OCI-LY3 (cell line): ENCODE results near the gene IFI30.

ENCODE experiments used
- H2AFZ ChIP-seq: fragments of 200-600, 300-600 bp; shearing (Covaris generic); 2 replicates; pipeline ENCODE4 v1.6.0; 2014; ENCODE audit warnings: antibody characterized with exemption, low read depth, low read length
- H3K27ac ChIP-seq: fragments of 200-600, 300-600 bp; sonication (generic); 2 replicates; pipeline ENCODE4 v1.5.1; 2014; ENCODE audit warnings: mild to moderate bottlenecking, low read length, moderate library complexity, mixed read lengths
- H3K27me3 ChIP-seq: fragments of 200-600, 300-600 bp; sonication (generic); 2 replicates; pipeline ENCODE4 v1.6.1; 2014; ENCODE audit warnings: low read depth, low read length, mixed read lengths
- H3K36me3 ChIP-seq: fragments of 200-600, 300-600 bp; sonication (generic); replicated peaks from 2 replicates; pipeline ENCODE3; 2014; ENCODE audit warnings: low read depth, low read length, mixed read lengths
- H3K4me1 ChIP-seq: fragments of 300-600, 200-600 bp; sonication (generic); 2 replicates; pipeline ENCODE4 v1.6.1; 2014; ENCODE audit warnings: low read length, mixed read lengths
- H3K4me2 ChIP-seq: fragments of 200-600, 300-600 bp; sonication (generic); 2 replicates; pipeline ENCODE4 v1.6.1; 2014; ENCODE audit warnings: low read length, mixed read lengths
- H3K4me3 ChIP-seq: fragments of 300-600, 200-600 bp; sonication (generic); 2 replicates; pipeline ENCODE4 v1.5.1; 2014; ENCODE audit warnings: antibody characterized with exemption, mild to moderate bottlenecking, low read length, moderate library complexity
- H3K79me2 ChIP-seq: fragments of 300-600, 200-600 bp; shearing (Covaris generic); 2 replicates; pipeline ENCODE4 v1.6.1; 2014; ENCODE audit warnings: mild to moderate bottlenecking, low read length, mixed read lengths
- H3K9ac ChIP-seq: fragments of 300-600, 200-600 bp; shearing (Covaris generic); 2 replicates; pipeline ENCODE4 v1.6.0; 2014; ENCODE audit warnings: mild to moderate bottlenecking, low read length, moderate library complexity
- H3K9me3 ChIP-seq: fragments of 200-600, 300-600 bp; shearing (Covaris generic); 2 replicates; pipeline ENCODE4 v1.6.1; 2014; ENCODE audit warnings: low read length, mixed read lengths; ENCODE audit not compliant: insufficient read depth
- H4K20me1 ChIP-seq: fragments of 200-600, 300-600 bp; sonication (generic); 2 replicates; pipeline ENCODE4 v1.6.1; 2016; ENCODE audit warnings: low read length, mixed read lengths; ENCODE audit not compliant: insufficient read depth
- EZH2phosphoT487 ChIP-seq: fragments of 200-600 bp; shearing (Covaris generic); IDR thresholded peaks from 2 replicates; pipeline ENCODE4 v1.6.1; 2018; ENCODE audit warnings: antibody characterized with exemption, mixed run types, low read depth
- TF ChIP-seq, protein P1 (sequence below): fragments of 200-600, 300-600 bp; sonication (generic); IDR thresholded peaks from 2 replicates; pipeline ENCODE4 v1.5.1; 2014; ENCODE audit warnings: antibody characterized with exemption, low read length, low read depth

The IFI30 gene

DNA sequence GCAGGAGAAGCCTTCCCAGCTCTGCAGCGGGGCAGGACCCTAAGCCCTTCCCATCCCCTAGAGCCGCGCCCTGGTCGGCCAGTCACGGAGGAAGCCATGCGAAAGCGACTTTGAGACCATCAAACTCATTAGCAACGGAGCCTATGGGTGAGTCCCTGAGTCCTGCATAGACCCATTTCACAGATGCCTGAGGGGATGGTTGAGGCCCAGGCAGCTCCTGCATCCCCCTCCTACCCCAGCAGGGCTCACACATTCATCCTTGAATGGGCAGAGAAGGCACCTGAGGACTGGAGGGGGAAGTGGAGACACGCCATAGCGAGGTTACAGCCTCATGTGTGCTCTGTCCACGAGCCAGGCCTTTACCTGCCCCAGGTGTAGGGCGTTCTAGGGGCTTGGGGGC is 44.8 kb upstream of the IFI30 start:
- Histone ChIP-seq H3K9me3 (no peaks in the 10 kb centered on the region), H3K4me1 (no peaks in the 10 kb centered on the region), H3K27me3 (no peaks in the 10 kb centered on the region), H4K20me1 (no peaks in the 10 kb centered on the region), H3K27ac (no peak overlapping the region), H3K4me3 (no peak overlapping the region), H3K4me2 (no peak overlapping the region), H3K79me2 (no peaks in the 10 kb centered on the region), H2AFZ (no peak overlapping the region), H3K9ac (no peak overlapping the region), H3K36me3 (peaks cover 51% of the 10 kb centered on the region)
- TF ChIP-seq, protein P1, sequence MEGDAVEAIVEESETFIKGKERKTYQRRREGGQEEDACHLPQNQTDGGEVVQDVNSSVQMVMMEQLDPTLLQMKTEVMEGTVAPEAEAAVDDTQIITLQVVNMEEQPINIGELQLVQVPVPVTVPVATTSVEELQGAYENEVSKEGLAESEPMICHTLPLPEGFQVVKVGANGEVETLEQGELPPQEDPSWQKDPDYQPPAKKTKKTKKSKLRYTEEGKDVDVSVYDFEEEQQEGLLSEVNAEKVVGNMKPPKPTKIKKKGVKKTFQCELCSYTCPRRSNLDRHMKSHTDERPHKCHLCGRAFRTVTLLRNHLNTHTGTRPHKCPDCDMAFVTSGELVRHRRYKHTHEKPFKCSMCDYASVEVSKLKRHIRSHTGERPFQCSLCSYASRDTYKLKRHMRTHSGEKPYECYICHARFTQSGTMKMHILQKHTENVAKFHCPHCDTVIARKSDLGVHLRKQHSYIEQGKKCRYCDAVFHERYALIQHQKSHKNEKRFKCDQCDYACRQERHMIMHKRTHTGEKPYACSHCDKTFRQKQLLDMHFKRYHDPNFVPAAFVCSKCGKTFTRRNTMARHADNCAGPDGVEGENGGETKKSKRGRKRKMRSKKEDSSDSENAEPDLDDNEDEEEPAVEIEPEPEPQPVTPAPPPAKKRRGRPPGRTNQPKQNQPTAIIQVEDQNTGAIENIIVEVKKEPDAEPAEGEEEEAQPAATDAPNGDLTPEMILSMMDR = no peak
- no peak for TF ChIP-seq EZH2phosphoT487

DNA sequence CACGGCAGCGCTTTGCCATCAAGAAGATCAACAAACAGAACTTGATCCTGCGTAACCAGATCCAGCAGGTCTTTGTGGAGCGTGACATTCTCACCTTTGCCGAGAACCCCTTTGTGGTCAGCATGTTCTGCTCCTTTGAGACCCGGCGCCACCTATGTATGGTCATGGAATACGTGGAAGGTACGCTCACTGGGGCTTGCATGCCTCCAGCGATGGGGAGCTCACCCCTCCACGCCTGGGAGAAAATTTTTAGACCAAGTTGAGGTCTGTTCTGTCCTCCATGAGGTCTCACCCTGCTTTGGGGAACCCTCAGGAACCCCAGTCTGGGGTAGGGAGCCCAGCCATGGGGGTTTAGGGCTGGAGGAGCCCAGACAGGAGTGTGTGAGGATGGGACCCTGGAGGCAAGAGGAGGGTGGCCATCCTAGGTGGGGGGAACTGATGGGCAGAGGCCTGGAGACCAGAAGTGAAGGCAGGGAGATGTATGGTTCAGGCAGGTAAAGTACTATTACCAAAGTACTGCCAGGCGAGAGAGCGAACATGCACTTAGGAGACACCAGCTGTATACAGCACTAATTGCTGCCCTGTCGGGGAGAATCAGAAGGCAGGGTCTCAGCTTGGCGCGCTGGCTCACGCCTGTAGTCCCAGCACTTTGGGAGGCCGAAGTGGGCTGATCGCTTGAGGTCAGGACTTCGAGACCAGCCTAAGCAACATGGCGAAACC is 42.9 kb upstream of the IFI30 start:
- Histone ChIP-seq H3K79me2 (no peaks in the 10 kb centered on the region), H3K4me2 (no peak overlapping the region), H3K27ac (no peak overlapping the region), H3K9ac (no peak overlapping the region), H2AFZ (no peak overlapping the region), H3K36me3 (peaks cover 51% of the 10 kb centered on the region), H4K20me1 (no peaks in the 10 kb centered on the region), H3K4me1 (no peaks in the 10 kb centered on the region), H3K4me3 (no peak overlapping the region), H3K27me3 (no peaks in the 10 kb centered on the region), H3K9me3 (no peaks in the 10 kb centered on the region)
- TF ChIP-seq, protein P1 = no peak
- no peak for TF ChIP-seq EZH2phosphoT487

DNA sequence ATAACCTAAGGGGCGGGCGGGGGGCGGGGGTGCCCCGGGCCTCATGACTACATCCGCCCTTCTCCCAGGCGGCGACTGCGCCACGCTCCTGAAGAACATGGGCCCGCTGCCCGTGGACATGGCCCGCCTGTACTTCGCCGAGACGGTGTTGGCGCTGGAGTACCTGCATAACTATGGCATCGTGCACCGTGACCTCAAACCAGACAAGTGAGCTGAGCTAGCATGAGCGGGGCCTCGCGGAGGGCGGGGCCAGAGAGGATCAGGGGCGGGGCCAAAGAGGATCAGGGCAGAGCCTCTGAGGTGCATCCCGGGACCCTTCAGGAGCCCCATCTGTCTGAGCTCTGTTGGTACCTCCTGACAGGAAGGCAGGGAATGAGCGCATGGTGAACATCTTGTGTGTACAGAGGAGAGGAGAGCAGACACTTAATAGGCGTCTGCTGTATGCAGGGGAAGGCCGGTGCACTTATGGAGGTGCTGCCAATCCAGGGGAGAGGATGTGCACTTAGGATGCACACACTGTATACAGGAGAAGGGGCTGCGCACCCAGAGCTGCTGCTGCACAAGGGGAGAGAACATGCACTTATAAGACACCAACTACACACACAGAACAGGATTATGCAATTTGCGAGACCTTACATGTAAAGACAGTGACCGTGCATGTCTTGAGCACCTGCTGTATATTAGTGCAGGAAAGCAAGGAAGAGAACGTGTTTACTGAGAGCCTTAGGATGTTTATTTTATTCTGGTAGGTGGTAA is 41.6 kb upstream of the IFI30 start:
- no peak overlapping the region for H2AFZ ChIP-seq
- no peaks in the 10 kb centered on the region for H3K4me1 ChIP-seq
- no peaks in the 10 kb centered on the region for H3K79me2 ChIP-seq
- no peak for TF ChIP-seq EZH2phosphoT487
- TF ChIP-seq, protein P1 = no peak
- H3K9me3 ChIP-seq = no peaks in the 10 kb centered on the region
- H3K9ac ChIP-seq = no peak overlapping the region
- no peak overlapping the region for H3K27ac ChIP-seq
- no peaks in the 10 kb centered on the region for H4K20me1 ChIP-seq
- no peaks in the 10 kb centered on the region for H3K27me3 ChIP-seq
- H3K4me2 ChIP-seq = no peak overlapping the region
- peaks cover 57% of the 10 kb centered on the region for H3K36me3 ChIP-seq
- H3K4me3 ChIP-seq = no peak overlapping the region
